BJ (cell line): Measurements from ENCODE around the gene S100A6. TPM values are rescaled to one million over a fixed set of nuclear protein-coding genes. Genes with fewer than 3 reads are reported as not detected.

ENCODE experiments used
- CTCF ChIA-PET: fragments of 350-600 bp; formaldehyde crosslinking; extraction: SDS; loops from one replicate; lab custom pipeline; 2021; ENCODE audit warnings: antibody characterized with exemption, inconsistent platforms; lab: Yijun Ruan, JAX
- POLR2A ChIA-PET: fragments of 300-600 bp; sonication (Branson Sonifier 250); formaldehyde crosslinking; extraction: SDS; loops from one replicate; lab custom pipeline; 2021; ENCODE audit warnings: antibody characterized with exemption; lab: Charles Lee
- DNase-seq: peaks from one replicate; pipeline ENCODE4 v3.0.0-alpha.2; 2011; ENCODE audit warnings: low read depth
- H3K27me3 ChIP-seq: 2 replicates; pipeline ENCODE4 v1.6.0; 2011; ENCODE audit warnings: low read length; ENCODE audit not compliant: control insufficient read depth, insufficient read depth
- H3K36me3 ChIP-seq: 2 replicates; pipeline ENCODE4 v1.5.1; 2011; ENCODE audit warnings: low read length; ENCODE audit not compliant: control insufficient read depth, insufficient read depth
- H3K4me3 ChIP-seq: 2 replicates; pipeline ENCODE4 v1.5.1; 2011; ENCODE audit warnings: low read depth, mild to moderate bottlenecking, control low read depth, low read length
- polyA plus RNA-seq: library from polyadenylated mRNA; depleted of rRNA; stranded (reverse); fragments of >200 nt; gene quantifications from 2 replicates; pipeline ENCODE4 v1.2.3, GENCODE V29; 2011
- TF ChIP-seq, protein P1 (sequence below): IDR thresholded peaks from 2 replicates; pipeline ENCODE4 v1.5.1; 2011; ENCODE audit warnings: low read depth, mild to moderate bottlenecking, control low read depth, inconsistent platforms, low read length, moderate library complexity; ENCODE audit not compliant: insufficient read depth

The S100A6 gene
- polyA plus RNA-seq, 1 experiment = 1,308 TPM

DNA sequence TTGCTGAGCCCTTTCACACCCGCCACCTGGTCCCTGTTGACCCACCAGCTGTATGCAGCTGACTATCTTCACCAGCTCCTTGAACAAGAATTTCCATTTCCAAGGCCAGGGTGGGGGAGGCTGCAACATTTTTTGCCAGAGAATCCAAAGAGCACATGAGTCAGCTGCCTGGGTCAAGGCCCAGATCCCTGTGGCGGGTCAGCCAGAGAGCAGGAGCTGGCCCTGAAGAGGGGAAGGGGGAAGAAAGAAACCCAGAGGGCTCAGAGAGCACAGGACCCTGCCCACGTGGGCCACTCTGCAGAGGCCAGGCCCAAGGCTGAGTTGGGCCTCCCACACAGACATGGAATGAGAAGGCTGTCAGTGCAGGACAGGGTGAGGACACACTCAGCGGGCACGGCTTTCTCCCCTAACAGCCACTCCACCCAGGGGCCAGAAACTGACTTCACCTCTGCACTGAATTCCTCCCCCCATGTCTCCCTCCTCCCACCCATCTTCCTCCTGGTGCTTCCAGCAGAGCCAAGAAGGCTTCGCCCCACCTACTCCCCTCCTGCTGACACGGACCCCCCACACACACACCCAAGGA lies 28.9 kb downstream of the S100A6 start:
- Histone ChIP-seq H3K4me3 (no peak overlapping the region), H3K36me3 (no peaks in the 10 kb centered on the region), H3K27me3 (peaks cover 1% of the 10 kb centered on the region; the same call in 1 of the 2 replicates)
- TF ChIP-seq, protein P1, sequence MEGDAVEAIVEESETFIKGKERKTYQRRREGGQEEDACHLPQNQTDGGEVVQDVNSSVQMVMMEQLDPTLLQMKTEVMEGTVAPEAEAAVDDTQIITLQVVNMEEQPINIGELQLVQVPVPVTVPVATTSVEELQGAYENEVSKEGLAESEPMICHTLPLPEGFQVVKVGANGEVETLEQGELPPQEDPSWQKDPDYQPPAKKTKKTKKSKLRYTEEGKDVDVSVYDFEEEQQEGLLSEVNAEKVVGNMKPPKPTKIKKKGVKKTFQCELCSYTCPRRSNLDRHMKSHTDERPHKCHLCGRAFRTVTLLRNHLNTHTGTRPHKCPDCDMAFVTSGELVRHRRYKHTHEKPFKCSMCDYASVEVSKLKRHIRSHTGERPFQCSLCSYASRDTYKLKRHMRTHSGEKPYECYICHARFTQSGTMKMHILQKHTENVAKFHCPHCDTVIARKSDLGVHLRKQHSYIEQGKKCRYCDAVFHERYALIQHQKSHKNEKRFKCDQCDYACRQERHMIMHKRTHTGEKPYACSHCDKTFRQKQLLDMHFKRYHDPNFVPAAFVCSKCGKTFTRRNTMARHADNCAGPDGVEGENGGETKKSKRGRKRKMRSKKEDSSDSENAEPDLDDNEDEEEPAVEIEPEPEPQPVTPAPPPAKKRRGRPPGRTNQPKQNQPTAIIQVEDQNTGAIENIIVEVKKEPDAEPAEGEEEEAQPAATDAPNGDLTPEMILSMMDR = no peak
- peak; percentile 70 for DNase-seq
- ChIA-PET CTCF (interaction anchor here (0.6 to 11.1 kb wide), 8 partner anchors 12 to 154 kb away, joined by 3 to 223 read pairs (median 4); partner anchors contain the start of gene S100A13), POLR2A (no interaction called here)

DNA sequence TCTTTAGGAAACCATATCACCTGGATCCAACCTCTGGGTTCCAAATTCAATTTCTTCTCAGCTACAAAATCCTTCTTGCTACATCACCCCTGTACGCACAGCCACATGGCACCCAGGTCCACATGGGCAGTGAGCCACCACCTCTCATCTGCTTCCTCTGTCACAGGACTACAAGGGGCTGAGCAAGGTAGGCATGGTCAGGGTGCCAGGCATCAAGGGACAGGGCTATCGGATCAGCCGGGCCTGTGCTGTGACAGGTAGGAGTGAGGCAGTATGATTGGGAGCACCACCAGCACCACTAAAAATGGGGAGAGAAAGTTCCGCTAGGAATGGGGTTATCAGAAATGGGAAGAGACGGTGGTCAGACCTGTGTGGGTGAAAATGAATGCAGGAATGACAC lies 29.4 kb downstream of the S100A6 start:
- ChIA-PET POLR2A (no interaction called here), CTCF (interaction anchor here (0.8 to 11.1 kb wide), 7 partner anchors 12 to 153 kb away, joined by 3 to 223 read pairs (median 4); partner anchors contain the start of gene S100A13)
- Histone ChIP-seq H3K36me3 (no peaks in the 10 kb centered on the region), H3K4me3 (no peak overlapping the region), H3K27me3 (peaks cover 1% of the 10 kb centered on the region; the same call in 1 of the 2 replicates)
- TF ChIP-seq, protein P1 = no peak
- no peak for DNase-seq

DNA sequence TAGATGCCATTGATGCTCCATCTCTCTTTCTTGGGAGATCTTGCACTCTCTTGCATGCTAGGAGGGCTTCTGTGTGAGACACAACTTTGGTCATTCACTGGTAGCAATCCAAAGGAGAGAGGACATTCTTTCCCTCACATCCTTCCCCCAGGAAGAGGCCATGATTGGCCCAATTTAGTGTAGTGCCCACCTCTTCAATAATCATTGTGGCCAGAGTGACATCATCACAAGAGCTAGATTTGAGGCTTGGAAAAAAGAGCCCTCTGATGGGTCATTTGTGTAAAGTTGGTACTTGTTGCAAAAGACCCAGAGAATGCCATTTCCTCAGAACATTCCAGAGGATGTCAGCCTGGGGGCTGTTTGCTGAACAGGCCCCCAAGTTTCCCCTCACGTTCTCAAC lies 30.2 kb downstream of the S100A6 start:
- no peaks in the 10 kb centered on the region for H3K36me3 ChIP-seq
- POLR2A ChIA-PET = no interaction called here
- H3K27me3 ChIP-seq = peaks cover 1% of the 10 kb centered on the region; the same call in 1 of the 2 replicates
- no peak for DNase-seq
- H3K4me3 ChIP-seq = no peak overlapping the region
- TF ChIP-seq, protein P1 = no peak
- CTCF ChIA-PET = interaction anchor here (2.7 to 9.0 kb wide), 2 partner anchors 11 to 67 kb away, joined by 7 to 67 read pairs; no protein-coding TSS in a partner anchor

DNA sequence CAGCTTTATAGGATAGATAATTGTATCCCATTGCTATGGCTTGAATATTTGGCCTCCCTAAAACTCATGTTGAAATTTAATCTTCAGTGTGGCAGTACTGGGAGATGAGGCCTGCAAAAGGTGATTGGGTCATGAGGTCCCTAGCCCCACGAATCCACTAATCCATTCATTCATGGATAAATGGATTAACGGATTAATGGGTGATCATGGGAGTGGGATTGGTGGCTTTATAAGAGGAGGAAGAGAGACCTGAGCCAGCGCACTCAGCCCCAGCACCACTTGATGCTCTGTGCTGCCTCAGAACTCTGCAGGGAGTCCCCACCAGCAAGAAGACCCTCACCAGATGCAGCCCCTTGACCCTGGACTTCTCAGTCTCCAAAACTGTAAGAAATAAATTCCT lies 32.0 kb downstream of the S100A6 start:
- ChIA-PET CTCF (interaction anchor here (2.7 to 18.6 kb wide), 3 partner anchors 9 to 149 kb away, joined by 7 to 404 read pairs (median 67); partner anchors contain the start of genes PGLYRP4 and S100A9), POLR2A (no interaction called here)
- peaks cover 9% of the 10 kb centered on the region for H3K27me3 ChIP-seq
- no peak overlapping the region for H3K4me3 ChIP-seq
- no peak for DNase-seq
- TF ChIP-seq, protein P1 = no peak
- H3K36me3 ChIP-seq = no peaks in the 10 kb centered on the region

DNA sequence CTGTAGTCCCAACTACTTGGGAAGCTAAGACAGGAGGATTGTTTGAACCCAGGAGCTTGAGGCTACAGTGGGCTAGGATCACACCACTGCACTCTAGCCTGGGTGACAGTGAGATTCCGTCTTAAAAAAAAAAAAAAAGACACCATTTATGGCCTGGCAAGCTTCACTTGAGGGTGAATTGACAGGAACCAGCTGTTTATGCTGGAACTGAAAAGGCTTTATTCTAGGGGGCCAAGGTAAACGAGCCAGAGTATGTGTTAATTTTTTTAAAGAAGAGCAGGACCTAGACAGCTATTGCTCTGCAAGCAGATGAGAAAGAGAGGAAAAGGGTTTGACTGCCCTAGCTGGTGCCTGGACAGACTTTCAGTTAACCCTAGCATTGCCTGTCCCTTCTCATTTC lies 37.0 kb downstream of the S100A6 start:
- TF ChIP-seq, protein P1 = no peak
- ChIA-PET CTCF (interaction anchor here (1.3 to 18.6 kb wide), 4 partner anchors 8 to 144 kb away, joined by 3 to 404 read pairs (median 4); partner anchors contain the start of genes PGLYRP4 and S100A9), POLR2A (interaction anchor here (0.6 kb wide), 1 partner anchor 111 kb away, joined by 3 read pairs; no protein-coding TSS in a partner anchor)
- Histone ChIP-seq H3K27me3 (peaks cover 14% of the 10 kb centered on the region), H3K4me3 (no peak overlapping the region), H3K36me3 (no peaks in the 10 kb centered on the region)
- no peak for DNase-seq
